Ishikawa (cell line): ENCODE data around the gene TBC1D2.

Source experiments
- CEBPB ChIP-seq: IDR thresholded peaks from 2 replicates; pipeline ENCODE4 v1.6.1; 2012
- CREB1 ChIP-seq: IDR thresholded peaks from 2 replicates; pipeline ENCODE4 v1.6.1; 2012; ENCODE audit warnings: low read depth
- EGR1 ChIP-seq: IDR thresholded peaks from 2 replicates; pipeline ENCODE4 v1.6.1; 2012
- EP300 ChIP-seq: IDR thresholded peaks from 2 replicates; pipeline ENCODE4 v1.6.1; 2012; ENCODE audit warnings: borderline replicate concordance
- MAX ChIP-seq: IDR thresholded peaks from 2 replicates; pipeline ENCODE4 v1.6.1; 2012
- REST ChIP-seq: IDR thresholded peaks from 2 replicates; pipeline ENCODE4 v1.6.1; 2012; ENCODE audit warnings: low read depth, mild to moderate bottlenecking
- TAF1 ChIP-seq: IDR thresholded peaks from 2 replicates; pipeline ENCODE4 v1.6.1; 2012; ENCODE audit warnings: low read depth, mild to moderate bottlenecking
- TEAD4 ChIP-seq: IDR thresholded peaks from 2 replicates; pipeline ENCODE4 v1.6.1; 2012
- USF1 ChIP-seq: IDR thresholded peaks from 2 replicates; pipeline ENCODE4 v1.6.1; 2012

- TF ChIP-seq MAX (no peak), USF1 (no peak), REST (no peak), EGR1 (no peak), EP300 (no peak), CREB1 (no peak), TEAD4 (no peak), TAF1 (no peak), CEBPB (no peak)
Measured at GRCh38 chr9:98260635-98261034, 5.2 kb upstream of the TBC1D2 start.
